Mesenteric fat pad (tissue), 1 donor: ENCODE measurements around the gene ADCY4. TPM values are rescaled to one million over a fixed set of nuclear protein-coding genes. Genes with fewer than 3 reads are reported as not detected.

Source experiments
- DNase-seq: peaks from one replicate; pipeline ENCODE4 v3.0.0-alpha.2; 2020; ENCODE audit warnings: low spot score
- total RNA-seq: library from RNA; stranded (reverse); fragmentation: NEBNext Ultra II Directional; extraction: Animal tissue kit (Norgen Biotek cat#: 25700); gene quantifications from one replicate; pipeline ENCODE4 v1.2.1, GENCODE V29; 2021
- donor health status: DM: yes; HTN: yes; CAD: no.

The ADCY4 gene
- total RNA-seq, 1 donor from 2014 or later: 59.6 TPM

- DNase-seq: no peak
These were observed 17.5 kb downstream of the ADCY4 start for GRCh38 chr14:24317141-24317928.

DNA sequence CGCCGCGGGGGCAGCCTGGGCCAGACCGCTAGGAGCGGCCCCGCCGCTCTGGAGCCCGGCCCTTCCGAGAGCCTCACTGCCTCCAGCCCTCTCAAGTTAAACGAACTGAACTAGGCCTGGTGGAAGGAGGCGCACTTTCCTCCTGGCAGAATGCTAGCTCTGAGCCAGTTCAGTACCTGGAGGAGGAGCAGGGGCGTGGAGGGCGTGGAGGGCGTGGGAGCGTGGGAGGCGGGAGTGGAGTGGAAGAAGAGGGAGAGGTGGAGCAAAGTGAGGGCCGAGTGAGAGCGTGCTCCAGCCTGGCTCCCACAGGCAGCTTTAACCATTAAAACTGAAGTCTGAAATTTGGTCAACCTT, 18.3 kb downstream of the ADCY4 start:
- DNase-seq: no peak

DNA sequence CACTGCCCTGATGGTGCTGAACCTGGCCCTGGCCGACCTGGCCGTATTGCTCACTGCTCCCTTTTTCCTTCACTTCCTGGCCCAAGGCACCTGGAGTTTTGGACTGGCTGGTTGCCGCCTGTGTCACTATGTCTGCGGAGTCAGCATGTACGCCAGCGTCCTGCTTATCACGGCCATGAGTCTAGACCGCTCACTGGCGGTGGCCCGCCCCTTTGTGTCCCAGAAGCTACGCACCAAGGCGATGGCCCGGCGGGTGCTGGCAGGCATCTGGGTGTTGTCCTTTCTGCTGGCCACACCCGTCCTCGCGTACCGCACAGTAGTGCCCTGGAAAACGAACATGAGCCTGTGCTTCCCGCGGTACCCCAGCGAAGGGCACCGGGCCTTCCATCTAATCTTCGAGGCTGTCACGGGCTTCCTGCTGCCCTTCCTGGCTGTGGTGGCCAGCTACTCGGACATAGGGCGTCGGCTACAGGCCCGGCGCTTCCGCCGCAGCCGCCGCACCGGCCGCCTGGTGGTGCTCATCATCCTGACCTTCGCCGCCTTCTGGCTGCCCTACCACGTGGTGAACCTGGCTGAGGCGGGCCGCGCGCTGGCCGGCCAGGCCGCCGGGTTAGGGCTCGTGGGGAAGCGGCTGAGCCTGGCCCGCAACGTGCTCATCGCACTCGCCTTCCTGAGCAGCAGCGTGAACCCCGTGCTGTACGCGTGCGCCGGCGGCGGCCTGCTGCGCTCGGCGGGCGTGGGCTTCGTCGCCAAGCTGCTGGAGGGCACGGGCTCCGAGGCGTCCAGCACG, 18.9 kb downstream of the ADCY4 start:
- DNase-seq: no peak

DNA sequence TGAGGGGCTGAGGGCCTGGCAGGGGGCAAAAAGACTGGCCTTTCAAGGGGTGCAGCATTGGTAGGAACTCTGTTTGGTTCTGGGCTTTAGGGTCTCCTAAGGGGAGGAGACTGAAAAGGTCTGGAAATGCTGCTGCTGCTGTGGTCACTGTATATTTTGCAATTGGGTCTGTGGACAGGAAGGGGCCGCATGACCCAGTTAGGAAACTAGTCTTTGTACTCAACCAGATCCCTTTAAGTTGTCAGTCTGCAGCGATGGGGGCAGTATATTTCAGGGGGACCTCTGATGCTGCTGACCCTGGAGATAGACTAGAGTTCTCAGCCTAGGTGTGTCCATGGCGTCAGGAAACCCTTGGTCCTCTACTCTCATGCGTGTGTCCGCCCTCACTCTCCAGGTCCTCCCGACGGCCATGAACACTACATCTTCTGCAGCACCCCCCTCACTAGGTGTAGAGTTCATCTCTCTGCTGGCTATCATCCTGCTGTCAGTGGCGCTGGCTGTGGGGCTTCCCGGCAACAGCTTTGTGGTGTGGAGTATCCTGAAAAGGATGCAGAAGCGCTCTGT, 19.5 kb downstream of the ADCY4 start:
- no peak for DNase-seq

DNA sequence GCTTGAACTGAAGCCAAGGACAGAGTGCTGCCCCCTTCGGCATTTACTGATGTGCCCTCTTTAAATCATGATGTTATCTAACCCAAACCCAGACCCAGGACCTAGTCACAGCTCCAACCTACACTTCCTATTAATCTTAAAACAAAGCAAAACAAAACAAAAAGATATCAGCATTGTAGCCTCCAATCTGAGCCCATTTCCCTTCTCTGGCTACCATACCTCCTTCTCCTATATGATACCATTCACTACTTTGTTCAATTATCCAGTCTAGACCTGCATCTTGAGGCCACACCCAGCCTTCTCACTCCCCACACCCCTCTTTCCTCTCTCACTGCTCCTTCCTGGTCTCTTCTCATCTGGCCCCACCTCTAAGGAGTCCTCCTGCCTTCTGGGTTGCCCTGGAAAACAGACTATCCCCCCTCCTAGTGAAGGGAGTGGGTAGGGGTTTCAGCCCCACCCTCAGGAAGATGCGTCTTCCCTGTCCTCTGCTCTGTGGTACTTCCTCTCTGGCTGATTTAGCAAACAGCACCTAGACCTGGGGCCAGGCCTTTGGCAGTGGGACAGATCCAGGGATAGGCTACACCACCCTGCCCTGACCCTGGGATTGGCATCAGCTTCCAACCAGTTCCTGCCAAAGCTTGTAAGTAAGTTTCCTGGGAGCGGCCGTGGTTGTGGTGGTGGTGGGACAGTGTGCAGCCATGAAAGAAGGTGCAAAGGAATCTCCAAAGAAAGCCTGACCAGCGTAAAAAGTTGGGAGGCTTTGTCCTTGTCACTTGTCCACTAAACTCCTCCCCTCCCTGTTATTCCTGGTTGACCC, 20.3 kb downstream of the ADCY4 start:
- no peak for DNase-seq

DNA sequence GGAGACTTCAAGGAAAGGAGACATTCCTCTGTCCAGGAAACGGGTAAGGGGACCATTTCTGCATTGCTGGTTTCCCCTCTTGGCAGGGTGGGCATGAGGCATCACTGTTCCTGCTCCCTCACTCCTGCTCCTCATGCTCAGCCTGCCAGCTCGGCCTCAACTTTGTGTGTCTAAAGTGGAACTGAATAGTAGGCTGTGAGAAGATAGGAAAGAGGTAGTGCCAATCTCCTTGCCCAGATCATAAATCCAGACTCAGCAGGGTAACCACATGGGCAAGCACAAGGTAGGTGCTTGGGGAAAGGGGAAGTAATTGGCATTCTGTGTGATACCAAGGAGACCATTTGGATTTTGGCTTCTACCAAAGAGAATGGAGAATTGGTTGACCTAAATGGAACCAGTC, 21.0 kb downstream of the ADCY4 start:
- no peak for DNase-seq

DNA sequence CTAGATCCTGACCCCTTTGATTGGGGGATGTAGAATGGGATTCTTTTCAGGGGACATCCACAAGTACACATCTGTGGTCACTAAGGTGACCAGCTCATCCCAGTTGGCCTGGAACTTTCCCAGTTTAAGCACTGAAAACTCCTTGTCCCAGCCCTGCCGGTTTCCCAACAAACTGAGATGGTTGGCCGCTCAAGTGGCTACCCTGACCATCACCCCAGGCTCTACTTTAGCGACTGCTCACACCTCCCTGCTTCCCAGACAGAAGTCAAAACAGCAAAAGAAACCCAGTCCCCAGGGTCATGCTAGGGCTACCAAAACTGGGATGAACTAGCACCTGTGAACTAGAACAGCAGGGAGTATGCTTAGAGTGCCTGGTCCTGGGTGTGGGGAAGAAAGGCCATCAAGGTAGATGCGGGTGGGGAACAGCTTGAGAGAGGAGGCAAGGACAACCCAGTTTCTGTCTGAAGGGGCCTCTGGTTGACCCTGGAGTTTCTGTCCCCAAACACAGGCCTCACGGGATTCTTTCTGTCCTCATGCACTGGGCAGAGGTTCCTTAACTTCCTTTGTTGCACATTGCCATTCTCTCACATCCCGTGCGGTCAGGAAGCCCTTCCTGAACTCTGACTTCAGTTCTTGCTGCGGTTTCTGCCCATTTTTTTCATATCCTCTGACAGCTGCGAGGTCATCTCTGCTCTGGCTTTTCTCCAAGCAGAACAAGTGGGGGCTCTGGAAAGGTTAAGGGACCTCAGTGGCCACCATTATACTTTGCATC, 21.9 kb downstream of the ADCY4 start:
- DNase-seq: no peak

GRCh38 chr14:24311837-24312615, 22.8 kb downstream of the ADCY4 start:
- no peak for DNase-seq

GRCh38 chr14:24310646-24311604, 23.9 kb downstream of the ADCY4 start, which contains the start of gene LTB4R:
Gene LTB4R, plus strand, starts transcription at chr14:24311502. Its CDS starts 4,150 bp downstream, at chr14:24315652.
- DNase-seq: peak; percentile 94

- no peak for DNase-seq
These were observed 24.6 kb downstream of the ADCY4 start for GRCh38 chr14:24310265-24310645.

DNA sequence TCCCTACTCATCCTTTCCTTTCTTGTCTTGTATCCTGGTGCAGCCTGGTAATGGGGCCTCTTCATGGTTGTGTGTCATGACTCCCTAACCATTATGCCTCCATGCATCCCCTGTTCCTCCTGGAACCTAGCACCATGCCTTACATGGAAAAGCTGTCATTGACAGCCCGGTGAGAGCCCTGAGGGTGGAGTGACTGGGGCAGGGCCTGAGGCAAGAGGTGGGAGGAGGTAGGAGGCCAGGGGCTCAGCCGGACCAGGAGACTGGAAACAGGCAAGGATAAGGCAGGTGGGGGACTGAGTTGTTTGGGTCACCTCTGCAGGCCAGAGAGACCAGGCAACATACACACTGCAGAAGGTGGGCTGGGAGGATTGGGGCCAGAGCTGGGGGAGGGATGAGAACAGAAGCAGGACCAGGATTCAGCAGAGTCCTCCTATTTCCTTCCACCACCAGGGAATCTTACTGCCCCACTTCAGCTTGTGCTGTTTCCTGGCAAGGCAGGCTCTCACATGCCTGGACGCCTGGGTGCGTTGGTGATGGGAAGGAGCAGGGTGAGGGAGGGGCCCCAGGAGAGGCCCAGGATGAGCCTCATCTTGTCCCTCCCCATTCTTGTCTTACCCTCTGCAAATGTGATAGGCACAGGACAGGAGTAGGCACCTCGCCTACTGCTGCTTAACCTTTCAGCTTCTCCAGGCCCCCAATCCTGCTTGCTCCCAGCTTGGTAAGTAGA, 25.2 kb downstream of the ADCY4 start, which contains the start of gene LTB4R2:
Gene LTB4R2 (plus strand): TSS at position 603 of the 727 bp plus-strand sequence. CDS start 525 bp downstream, outside the sequence.
- no peak for DNase-seq

DNA sequence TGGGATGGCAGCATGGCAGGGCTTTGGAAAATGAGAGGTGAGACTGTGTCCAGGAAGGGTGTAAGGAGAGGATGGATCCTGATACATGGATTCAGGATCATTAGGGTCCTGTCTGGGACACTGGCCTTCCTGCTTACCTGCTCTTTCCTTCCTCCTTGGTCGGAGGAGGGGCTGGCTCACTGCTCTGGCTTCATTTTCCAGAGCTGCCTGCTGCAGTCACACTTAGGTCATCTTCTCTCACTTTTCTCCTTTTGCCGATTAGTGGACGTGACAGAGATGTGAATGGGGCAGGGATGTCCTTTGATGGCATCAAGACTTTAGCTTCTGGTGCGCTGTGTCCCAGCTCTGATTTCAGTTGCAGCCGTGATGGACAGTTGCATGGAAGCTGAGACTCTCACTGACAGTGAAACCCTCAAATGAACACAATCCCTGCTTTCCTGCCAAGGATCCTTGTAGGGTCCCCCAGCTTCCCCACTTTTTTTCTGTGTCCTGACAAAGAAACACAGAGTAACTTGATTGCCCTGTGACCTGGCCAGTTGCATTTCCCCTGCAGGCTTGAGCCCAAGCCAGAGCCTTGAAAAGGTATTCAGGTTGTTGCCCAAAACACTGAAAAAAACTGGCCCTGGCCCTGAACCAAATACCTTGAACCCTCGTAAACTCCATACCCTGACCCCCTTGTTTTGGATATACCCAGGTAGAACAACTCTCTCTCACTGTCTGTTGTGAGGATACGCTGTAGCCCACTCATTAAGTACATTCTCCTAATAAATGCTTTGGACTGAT, 26.3 kb downstream of the ADCY4 start:
- DNase-seq: no peak

DNA sequence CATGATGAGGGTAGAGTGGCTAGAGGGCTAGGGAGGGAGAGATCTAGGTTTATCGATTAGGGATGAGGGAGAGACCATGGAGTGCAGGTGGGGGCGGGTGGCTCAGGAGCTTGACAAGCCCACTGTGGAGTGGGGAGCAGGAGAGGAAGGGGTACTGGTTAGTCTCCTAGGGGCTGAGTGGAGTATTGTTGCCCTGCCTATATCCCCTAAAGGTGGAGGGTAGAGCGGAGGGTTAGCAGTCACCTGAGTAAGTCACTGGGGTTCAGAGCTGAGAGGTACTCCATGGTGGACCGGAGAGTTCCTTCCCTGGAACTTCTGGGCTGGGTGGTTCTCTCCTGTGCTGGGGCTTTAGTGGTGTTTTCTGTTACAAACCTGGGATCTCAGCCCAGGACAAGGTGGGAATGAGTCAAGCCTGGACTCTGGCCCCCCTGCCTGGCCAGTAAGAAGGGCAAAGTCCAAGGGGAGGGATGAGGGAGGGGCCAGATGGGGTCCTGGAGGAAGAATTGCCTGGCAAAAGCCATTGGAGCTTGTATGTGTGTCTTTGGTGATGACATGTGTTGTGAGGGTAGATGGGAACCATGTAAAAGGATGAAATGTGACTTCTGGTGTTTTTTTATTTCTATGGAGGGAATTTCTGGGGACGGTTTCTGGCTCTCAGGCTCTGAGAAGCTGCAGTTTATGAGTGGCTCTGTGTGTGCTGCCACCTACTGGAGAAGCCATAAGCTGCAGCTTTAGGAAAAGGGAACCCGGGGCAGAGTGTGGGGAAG, 27.1 kb downstream of the ADCY4 start, which contains the start of gene CIDEB:
Gene CIDEB (minus strand): TSS at position 403 of the 767 bp plus-strand sequence. CDS start 119 bp downstream, at position 284.
- no peak for DNase-seq

- DNase-seq: no peak
These were observed 27.7 kb downstream of the ADCY4 start for GRCh38 chr14:24307156-24307574.

DNA sequence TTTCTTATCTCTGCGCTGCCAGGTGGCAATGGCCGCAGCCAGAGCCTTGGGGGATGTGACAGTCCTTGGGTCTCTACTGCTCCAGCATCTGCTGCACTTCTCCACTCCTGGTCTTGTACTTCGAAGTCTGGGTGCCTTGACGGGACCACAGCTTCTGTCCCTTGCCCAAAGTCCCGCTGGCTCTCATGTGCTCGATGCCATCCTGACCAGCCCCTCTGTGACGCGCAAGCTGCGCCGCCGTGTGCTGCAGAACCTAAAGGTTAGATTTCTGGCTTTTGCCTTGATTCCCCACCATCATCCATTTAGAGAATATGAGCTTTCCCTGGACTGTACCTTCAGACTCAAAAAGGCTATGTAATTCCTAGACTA, 30.9 kb downstream of the ADCY4 start:
- DNase-seq: no peak
